ENCODE results near the gene LTO1. TPM values are rescaled to one million over a fixed set of nuclear protein-coding genes. Genes with fewer than 3 reads are reported as not detected.

LTO1 gene
- total RNA-seq, 1 experiment from 2014 or later, result 22.3 TPM

DNA sequence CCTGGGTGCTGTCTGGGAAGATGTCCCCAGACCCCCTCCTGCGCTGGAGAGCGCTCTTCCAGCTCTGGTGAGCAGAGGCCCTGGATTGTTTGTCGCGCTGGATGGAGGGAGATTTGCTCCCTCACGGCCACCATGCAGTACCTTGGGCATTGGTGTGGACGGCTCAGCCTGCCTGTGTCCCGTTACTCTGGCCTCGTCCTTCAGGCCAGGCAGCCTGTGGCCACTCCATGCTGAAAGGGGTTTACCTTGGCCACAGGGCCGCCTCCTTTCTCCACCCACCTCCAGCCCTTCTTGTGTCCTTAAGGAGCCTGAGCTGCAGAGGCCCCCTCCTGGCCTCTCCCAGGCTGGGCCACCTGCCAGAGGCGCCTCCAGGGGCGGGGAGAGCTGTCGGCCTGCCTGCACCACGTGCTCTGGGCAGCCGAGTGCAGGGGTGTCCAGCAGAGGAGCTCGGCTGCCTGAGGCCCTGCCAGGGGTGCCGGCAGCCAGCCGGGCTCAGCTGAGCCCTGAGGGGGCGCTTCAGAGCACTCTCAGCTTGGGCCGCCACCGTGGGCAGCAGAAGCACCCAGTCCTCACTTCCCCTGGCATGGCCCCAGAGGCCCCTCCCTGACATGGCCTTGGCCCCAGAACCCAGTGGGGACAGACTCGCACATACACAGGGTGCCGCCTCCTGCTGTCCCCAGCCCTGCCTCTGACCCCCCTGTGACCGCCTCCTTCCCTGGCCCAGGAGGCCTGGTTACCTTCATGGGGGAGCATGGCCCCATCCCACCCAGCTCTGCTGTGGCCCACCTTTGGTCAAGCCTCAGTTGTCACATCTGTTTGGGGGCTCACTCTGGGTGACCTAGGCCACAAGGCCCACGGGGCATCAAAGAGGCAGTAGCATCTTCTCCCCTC, 30.8 kb downstream of the LTO1 start:
- Histone ChIP-seq H3K27ac (no peak overlapping the region), H3K9me3 (replicated peaks) (no peaks in the 10 kb centered on the region), H3K4me1 (peaks cover 4% of the 10 kb centered on the region; the same call in 1 of the 2 replicates), H3K36me3 (peaks cover 32% of the 10 kb centered on the region), H3K4me3 (no peak overlapping the region), H3K27me3 (no peaks in the 10 kb centered on the region)
- DNase-seq, result no peak

GRCh38 chr11:69643646-69644045, 31.5 kb downstream of the LTO1 start:
- Histone ChIP-seq H3K4me3 (peak overlapping the region; percentile 91), H3K4me1 (peaks cover 4% of the 10 kb centered on the region; the same call in 1 of the 2 replicates), H3K9me3 (replicated peaks) (no peaks in the 10 kb centered on the region), H3K36me3 (peaks cover 25% of the 10 kb centered on the region), H3K27me3 (no peaks in the 10 kb centered on the region), H3K27ac (no peak overlapping the region)
- no peak for DNase-seq

DNA sequence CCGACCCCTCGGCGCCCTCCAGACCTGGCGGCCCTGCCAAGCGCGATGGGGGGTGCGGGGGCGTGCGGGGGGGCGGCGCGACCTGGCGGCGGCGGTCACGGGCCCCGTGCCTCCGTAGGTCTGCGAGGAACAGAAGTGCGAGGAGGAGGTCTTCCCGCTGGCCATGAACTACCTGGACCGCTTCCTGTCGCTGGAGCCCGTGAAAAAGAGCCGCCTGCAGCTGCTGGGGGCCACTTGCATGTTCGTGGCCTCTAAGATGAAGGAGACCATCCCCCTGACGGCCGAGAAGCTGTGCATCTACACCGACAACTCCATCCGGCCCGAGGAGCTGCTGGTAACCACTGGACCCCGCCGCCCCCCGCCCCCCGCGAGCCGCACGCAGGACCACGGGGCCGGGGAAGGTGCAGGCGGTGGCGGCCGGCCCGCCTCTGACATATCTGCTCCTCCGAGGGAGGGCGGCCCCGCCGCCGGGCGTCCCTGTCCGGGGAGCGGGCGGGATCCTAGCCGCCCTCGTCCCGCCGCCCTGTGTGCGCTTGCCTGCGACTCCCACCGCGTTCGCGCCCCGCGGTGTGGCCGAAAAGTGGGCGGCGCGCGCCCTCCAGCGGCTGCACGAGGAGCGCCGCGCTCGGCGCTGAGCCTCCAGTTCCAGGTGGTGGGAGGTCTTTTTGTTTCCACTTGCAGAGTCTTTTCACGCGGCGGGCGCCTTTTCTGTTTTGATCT, 32.1 kb downstream of the LTO1 start:
- no peaks in the 10 kb centered on the region for H3K9me3 ChIP-seq (replicated peaks)
- H3K4me1 ChIP-seq, result peaks cover 4% of the 10 kb centered on the region; the same call in 1 of the 2 replicates
- H3K36me3 ChIP-seq, result peaks cover 19% of the 10 kb centered on the region; the same call in 1 of the 2 replicates
- peak overlapping the region; percentile 85 for H3K27ac ChIP-seq
- peak; percentile 73 to 83 for DNase-seq
- H3K4me3 ChIP-seq, result peak overlapping the region; percentile 91
- H3K27me3 ChIP-seq, result no peaks in the 10 kb centered on the region

DNA sequence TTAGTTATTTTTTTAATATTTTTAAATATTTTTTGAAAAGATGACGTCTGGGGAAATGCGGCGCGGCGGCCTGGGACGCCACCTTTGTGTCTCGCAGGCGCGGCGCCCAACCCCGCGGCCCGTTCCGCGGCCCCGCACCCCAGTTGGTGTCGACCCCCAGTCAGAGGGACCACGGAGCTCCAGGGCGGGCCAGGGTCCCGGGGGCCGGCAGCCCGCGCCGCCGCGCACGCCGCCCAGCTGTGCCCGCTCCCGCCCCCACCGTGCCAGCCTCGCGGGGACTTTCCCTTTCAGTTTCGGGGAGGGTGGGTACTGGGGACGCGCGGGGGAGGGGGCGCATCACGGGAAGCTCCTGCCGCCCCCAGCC, 32.6 kb downstream of the LTO1 start:
- Histone ChIP-seq H3K4me3 (peak overlapping the region; percentile 91), H3K27me3 (no peaks in the 10 kb centered on the region), H3K9me3 (replicated peaks) (no peaks in the 10 kb centered on the region), H3K4me1 (peaks cover 4% of the 10 kb centered on the region; the same call in 1 of the 2 replicates), H3K27ac (peak overlapping the region; percentile 85), H3K36me3 (peaks cover 14% of the 10 kb centered on the region; the same call in 1 of the 2 replicates)
- no peak for DNase-seq

- Histone ChIP-seq H3K4me3 (peak overlapping the region; percentile 91), H3K9me3 (replicated peaks) (no peaks in the 10 kb centered on the region), H3K36me3 (peaks cover 11% of the 10 kb centered on the region; the same call in 1 of the 2 replicates), H3K27me3 (no peaks in the 10 kb centered on the region), H3K27ac (peak overlapping the region; percentile 85), H3K4me1 (peaks cover 4% of the 10 kb centered on the region; the same call in 1 of the 2 replicates)
- DNase-seq, result peak in 1 of 2 experiments; percentile 34
Observed at GRCh38 chr11:69641681-69642548, 33.2 kb downstream of the LTO1 start.

- DNase-seq, result peak; percentile 80 to 85
- Histone ChIP-seq H3K36me3 (peaks cover 9% of the 10 kb centered on the region; the same call in 1 of the 2 replicates), H3K27ac (peak within 1 kb of the TSS; percentile 85), H3K4me1 (peaks cover 4% of the 10 kb centered on the region; the same call in 1 of the 2 replicates), H3K9me3 (replicated peaks) (no peaks in the 10 kb centered on the region), H3K4me3 (peak within 1 kb of the TSS; percentile 91), H3K27me3 (no peaks in the 10 kb centered on the region)
Observed at GRCh38 chr11:69640995-69641581, 34.1 kb downstream of the LTO1 start, which contains the start of gene CCND1. Gene CCND1 (plus strand): TSS chr11:69641156. CDS start chr11:69641314, 158 bp downstream.

DNA sequence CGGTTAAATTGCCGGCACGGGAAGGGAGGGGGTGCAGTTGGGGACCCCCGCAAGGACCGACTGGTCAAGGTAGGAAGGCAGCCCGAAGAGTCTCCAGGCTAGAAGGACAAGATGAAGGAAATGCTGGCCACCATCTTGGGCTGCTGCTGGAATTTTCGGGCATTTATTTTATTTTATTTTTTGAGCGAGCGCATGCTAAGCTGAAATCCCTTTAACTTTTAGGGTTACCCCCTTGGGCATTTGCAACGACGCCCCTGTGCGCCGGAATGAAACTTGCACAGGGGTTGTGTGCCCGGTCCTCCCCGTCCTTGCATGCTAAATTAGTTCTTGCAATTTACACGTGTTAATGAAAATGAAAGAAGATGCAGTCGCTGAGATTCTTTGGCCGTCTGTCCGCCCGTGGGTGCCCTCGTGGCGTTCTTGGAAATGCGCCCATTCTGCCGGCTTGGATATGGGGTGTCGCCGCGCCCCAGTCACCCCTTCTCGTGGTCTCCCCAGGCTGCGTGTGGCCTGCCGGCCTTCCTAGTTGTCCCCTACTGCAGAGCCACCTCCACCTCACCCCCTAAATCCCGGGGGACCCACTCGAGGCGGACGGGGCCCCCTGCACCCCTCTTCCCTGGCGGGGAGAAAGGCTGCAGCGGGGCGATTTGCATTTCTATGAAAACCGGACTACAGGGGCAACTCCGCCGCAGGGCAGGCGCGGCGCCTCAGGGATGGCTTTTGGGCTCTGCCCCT, 34.7 kb downstream of the LTO1 start:
- no peak for DNase-seq
- peak overlapping the region; percentile 85 for H3K27ac ChIP-seq
- no peaks in the 10 kb centered on the region for H3K9me3 ChIP-seq (replicated peaks)
- no peaks in the 10 kb centered on the region for H3K27me3 ChIP-seq
- peaks cover 4% of the 10 kb centered on the region; the same call in 1 of the 2 replicates for H3K4me1 ChIP-seq
- peak overlapping the region; percentile 91 for H3K4me3 ChIP-seq
- H3K36me3 ChIP-seq, result peaks cover 4% of the 10 kb centered on the region; the same call in 1 of the 2 replicates

GRCh38 chr11:69639831-69640230, 35.3 kb downstream of the LTO1 start:
- Histone ChIP-seq H3K27me3 (no peaks in the 10 kb centered on the region), H3K36me3 (no peaks in the 10 kb centered on the region; the same call in 1 of the 2 replicates), H3K4me3 (peak overlapping the region; percentile 91), H3K9me3 (replicated peaks) (no peaks in the 10 kb centered on the region), H3K27ac (peak overlapping the region; percentile 85), H3K4me1 (peaks cover 4% of the 10 kb centered on the region; the same call in 1 of the 2 replicates)
- no peak for DNase-seq

GRCh38 chr11:69638941-69639681, 36.0 kb downstream of the LTO1 start:
- Histone ChIP-seq H3K9me3 (replicated peaks) (no peaks in the 10 kb centered on the region), H3K27ac (peak overlapping the region; percentile 85), H3K4me1 (peaks cover 4% of the 10 kb centered on the region; the same call in 1 of the 2 replicates), H3K27me3 (no peaks in the 10 kb centered on the region), H3K4me3 (peak overlapping the region; percentile 91), H3K36me3 (no peaks in the 10 kb centered on the region)
- DNase-seq, result peak; percentile 95

- H3K4me1 ChIP-seq, result no peaks in the 10 kb centered on the region; the same call in 1 of the 2 replicates
- no peak for DNase-seq
- no peaks in the 10 kb centered on the region for H3K27me3 ChIP-seq
Observed at GRCh38 chr11:69637941-69638871, 36.9 kb downstream of the LTO1 start.

GRCh38 chr11:69637198-69637940, 37.8 kb downstream of the LTO1 start:
- no peaks in the 10 kb centered on the region for H3K36me3 ChIP-seq
- no peak overlapping the region for H3K4me3 ChIP-seq
- H3K9me3 ChIP-seq (replicated peaks), result no peaks in the 10 kb centered on the region
- H3K27me3 ChIP-seq, result no peaks in the 10 kb centered on the region
- DNase-seq, result no peak
- no peaks in the 10 kb centered on the region; the same call in 1 of the 2 replicates for H3K4me1 ChIP-seq
- H3K27ac ChIP-seq, result no peak overlapping the region

More at GRCh38 chr11:69637941-69638871, 36.9 kb downstream of the LTO1 start:
- H3K27ac ChIP-seq, result peak overlapping the region; percentile 85
- peak overlapping the region; percentile 91 for H3K4me3 ChIP-seq
- no peaks in the 10 kb centered on the region for H3K36me3 ChIP-seq
- H3K9me3 ChIP-seq (replicated peaks), result no peaks in the 10 kb centered on the region

Data from SJCRH30 (cell line).